Colonic mucosa (tissue), 4 donors: ENCODE results near the gene SETDB1. TPM values are rescaled to one million over a fixed set of nuclear protein-coding genes. Genes with fewer than 3 reads are reported as not detected.

ENCODE experiments used
- DNase-seq: peaks from one replicate; pipeline ENCODE4 v3.0.0-alpha.2; 2020
- H3K27ac ChIP-seq: fragments of 200-600 bp; one replicate; pipeline ENCODE4 v1.8.0; 2021
- H3K27me3 ChIP-seq: fragments of 200-600 bp; one replicate; pipeline ENCODE4 v1.8.0; 2021
- H3K36me3 ChIP-seq: fragments of 200-600 bp; one replicate; pipeline ENCODE4 v1.8.0; 2021
- H3K4me1 ChIP-seq: fragments of 200-600 bp; one replicate; pipeline ENCODE4 v1.8.0; 2021; ENCODE audit warnings: mild to moderate bottlenecking
- H3K4me3 ChIP-seq: fragments of 200-600 bp; one replicate; pipeline ENCODE4 v1.8.0; 2021
- H3K9ac ChIP-seq, 2 donors: one replicate each; pipeline ENCODE4 v1.7.0; 2013; ENCODE audit warnings: control low read depth in 2 of 2, low read depth in 2 of 2, low read length in 2 of 2
- H3K9me3 ChIP-seq: fragments of 200-600 bp; one replicate; pipeline ENCODE4 v1.8.0; 2021
- intact Hi-C: fragments of 100-400 bp; cut with DNase I; formaldehyde crosslinking; loops from one replicate; pipeline ENCODE4 v1.14.1; 2022
- total RNA-seq, 2 donors: library from RNA; stranded (reverse); fragmentation: NEBNext Ultra II Directional in 1 of 2; extraction: Animal tissue kit (Norgen Biotek cat#: 25700) in 1 of 2; gene quantifications; one replicate each; pipeline ENCODE4 v1.2.1, GENCODE V29; 2021
- TF ChIP-seq, protein P1 (sequence below): fragments of 200-600 bp; IDR thresholded peaks from one replicate; pipeline ENCODE4 v1.8.0; 2022; ENCODE audit warnings: antibody characterized with exemption, mild to moderate bottlenecking
- donor health status: healthy.
- donor health status: DM: no; HTN: no; CAD: no.
- donor health status: DM: no; HTN: no; CAD: no.

The SETDB1 gene
- total RNA-seq, 2 donors from 2014 or later, result 28.2 to 32.8 TPM

DNA sequence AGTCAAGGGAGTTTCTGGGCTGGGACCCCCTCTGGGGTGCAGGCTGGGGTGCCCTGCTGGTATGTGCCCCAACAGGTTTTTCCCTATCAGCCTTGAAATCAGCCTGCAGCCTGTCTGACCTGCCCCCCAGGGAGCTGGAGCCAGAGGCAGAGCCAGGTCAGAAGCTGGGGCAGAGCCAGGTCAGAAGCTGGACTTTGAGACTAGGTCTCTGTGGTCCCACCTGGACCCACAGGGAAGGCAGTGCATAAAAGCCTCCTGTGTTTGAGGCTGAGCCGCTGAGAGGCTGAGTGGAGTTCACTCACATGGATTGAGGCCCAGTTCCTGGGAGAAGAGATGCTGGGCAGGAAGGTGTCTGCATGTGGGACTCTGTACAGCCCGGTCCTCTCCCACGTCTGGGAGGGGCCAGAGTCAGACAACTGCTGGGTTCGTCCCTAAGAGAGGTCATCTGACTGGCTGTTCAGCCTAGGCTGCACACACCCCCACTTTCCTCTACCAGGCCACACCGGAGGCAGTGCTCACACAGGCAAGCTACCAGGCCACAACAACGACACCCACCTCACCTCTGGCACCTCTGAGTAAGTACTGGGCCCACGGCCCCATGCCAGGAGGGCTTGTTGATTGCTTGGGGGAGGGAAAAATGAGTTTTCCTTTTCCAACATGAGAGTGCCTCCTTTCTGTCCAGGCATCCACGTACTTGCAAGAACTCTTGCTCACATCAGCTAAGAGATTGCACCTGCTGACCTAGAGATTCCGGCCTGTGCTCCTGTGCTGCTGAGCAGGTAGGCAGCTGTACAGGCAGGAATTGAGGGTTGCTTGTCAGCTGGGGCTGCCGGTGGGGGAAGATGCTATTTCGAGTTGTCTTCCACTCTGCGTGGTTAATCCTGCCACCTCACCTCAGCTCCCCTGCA is 55.9 kb downstream of the SETDB1 start, which contains the start of gene ANXA9:
Gene ANXA9 (plus strand): TSS at position 488 of the 908 bp plus-strand sequence. CDS start 814 bp downstream, outside the sequence.
- no peak within 1 kb of the TSS for H3K9ac ChIP-seq
- H3K9me3 ChIP-seq, result no peaks in the 10 kb centered on the region
- H3K36me3 ChIP-seq, result no peaks in the 10 kb centered on the region
- peak; percentile 62 for DNase-seq
- no peak within 1 kb of the TSS for H3K27ac ChIP-seq
- peaks cover 15% of the 10 kb centered on the region for H3K4me1 ChIP-seq
- intact Hi-C loops, result no loop called here
- H3K4me3 ChIP-seq, result no peak within 1 kb of the TSS
- TF ChIP-seq, protein P1, sequence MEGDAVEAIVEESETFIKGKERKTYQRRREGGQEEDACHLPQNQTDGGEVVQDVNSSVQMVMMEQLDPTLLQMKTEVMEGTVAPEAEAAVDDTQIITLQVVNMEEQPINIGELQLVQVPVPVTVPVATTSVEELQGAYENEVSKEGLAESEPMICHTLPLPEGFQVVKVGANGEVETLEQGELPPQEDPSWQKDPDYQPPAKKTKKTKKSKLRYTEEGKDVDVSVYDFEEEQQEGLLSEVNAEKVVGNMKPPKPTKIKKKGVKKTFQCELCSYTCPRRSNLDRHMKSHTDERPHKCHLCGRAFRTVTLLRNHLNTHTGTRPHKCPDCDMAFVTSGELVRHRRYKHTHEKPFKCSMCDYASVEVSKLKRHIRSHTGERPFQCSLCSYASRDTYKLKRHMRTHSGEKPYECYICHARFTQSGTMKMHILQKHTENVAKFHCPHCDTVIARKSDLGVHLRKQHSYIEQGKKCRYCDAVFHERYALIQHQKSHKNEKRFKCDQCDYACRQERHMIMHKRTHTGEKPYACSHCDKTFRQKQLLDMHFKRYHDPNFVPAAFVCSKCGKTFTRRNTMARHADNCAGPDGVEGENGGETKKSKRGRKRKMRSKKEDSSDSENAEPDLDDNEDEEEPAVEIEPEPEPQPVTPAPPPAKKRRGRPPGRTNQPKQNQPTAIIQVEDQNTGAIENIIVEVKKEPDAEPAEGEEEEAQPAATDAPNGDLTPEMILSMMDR, result no peak
- H3K27me3 ChIP-seq, result no peaks in the 10 kb centered on the region

DNA sequence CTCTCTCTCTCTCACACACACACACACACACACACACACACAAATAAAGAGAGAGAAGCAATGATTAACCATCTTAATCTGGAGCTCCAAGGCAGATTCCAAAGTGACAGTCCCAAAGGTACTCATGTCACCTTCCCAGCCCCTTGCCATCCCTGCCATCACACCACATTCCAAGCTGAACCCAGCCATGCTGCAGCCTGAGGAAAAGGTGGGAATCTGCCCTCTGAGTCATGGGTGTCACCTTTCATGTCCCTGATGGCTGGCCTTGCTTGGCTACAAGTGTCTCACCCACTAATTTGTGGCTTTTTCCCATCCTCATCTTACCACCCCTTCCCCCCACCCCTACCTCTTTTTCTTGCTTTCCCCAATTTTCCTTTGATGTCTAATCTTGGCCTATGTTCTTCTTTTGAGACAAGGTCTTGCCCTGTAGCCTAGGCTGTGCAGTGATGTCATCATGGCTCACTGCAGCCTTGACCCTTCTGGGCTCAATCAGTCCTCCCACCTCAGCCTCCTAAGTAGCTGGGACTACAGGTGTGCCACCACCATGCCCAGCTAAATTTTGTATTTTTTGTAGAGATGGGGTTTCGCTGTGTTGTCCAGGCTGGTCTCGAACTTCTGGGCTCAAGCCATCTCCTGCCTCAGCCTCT is 59.1 kb downstream of the SETDB1 start:
- Histone ChIP-seq H3K27ac (no peak overlapping the region), H3K9ac (no peak overlapping the region), H3K27me3 (no peaks in the 10 kb centered on the region), H3K4me1 (peaks cover 5% of the 10 kb centered on the region), H3K4me3 (no peak overlapping the region), H3K9me3 (no peaks in the 10 kb centered on the region), H3K36me3 (no peaks in the 10 kb centered on the region)
- TF ChIP-seq, protein P1, result no peak
- no peak for DNase-seq
- intact Hi-C loops, result no loop called here

DNA sequence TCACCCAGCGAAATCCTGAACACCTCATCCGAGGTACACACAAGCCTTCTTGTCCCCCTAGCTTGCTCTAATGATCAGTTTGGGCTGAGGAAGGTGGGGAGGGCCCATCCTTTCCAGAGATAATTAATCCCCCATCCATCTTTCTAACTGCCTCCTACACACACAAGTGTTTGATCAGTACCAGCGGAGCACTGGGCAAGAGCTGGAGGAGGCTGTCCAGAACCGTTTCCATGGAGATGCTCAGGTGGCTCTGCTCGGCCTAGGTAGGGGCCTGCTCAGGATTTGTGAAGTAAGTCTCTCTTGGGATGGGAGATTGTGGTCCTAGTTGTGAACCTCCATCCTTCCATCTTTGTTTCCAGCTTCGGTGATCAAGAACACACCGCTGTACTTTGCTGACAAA is 61.8 kb downstream of the SETDB1 start:
- Histone ChIP-seq H3K36me3 (no peaks in the 10 kb centered on the region), H3K27ac (no peak overlapping the region), H3K9me3 (no peaks in the 10 kb centered on the region), H3K4me3 (no peak overlapping the region), H3K9ac (no peak overlapping the region), H3K27me3 (no peaks in the 10 kb centered on the region), H3K4me1 (no peaks in the 10 kb centered on the region)
- TF ChIP-seq, protein P1, result no peak
- intact Hi-C loops, result no loop called here
- DNase-seq, result no peak

DNA sequence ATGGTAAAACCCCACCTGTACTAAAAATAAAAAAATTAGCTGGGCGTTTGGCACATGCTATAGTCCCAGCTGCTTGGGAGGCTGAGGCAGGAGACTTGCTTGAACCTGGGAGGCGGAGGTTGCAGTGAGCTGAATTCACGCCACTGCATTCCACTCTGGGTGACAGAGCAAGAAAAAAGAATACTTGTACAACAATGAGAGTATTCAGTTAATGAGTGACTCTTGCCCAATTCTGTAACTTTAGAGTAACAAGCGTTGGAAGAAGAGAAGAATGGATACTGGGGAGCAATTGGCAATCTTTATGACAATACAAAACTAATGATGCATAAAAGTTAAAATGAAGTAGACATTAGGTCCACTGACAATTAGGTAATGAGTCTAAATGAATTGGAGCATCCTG is 66.5 kb downstream of the SETDB1 start:
- intact Hi-C loops, result loop anchor here (10.0 kb wide), 1 partner anchor 168 kb away; no protein-coding TSS in a partner anchor
- TF ChIP-seq, protein P1, result no peak

DNA sequence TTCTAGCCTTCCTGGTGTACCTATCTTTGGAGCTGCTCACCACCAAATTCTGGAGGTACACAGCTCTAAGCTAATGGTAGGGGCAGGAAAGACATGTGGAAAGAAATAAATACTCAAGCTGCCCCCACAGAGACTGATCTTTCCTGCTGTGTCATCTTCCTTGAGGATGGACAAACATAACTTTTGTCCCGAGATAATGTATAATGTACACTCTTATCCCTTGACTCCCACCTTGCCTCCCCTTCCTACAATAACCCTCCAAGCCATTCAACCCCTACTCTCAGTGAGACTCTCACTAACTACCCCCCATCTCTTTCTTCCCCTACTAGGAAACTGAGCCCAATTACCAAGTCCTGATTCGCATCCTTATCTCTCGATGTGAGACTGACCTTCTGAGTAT is 68.1 kb downstream of the SETDB1 start:
- no peak overlapping the region for H3K9ac ChIP-seq
- H3K4me1 ChIP-seq, result no peaks in the 10 kb centered on the region
- TF ChIP-seq, protein P1, result no peak
- no peaks in the 10 kb centered on the region for H3K27me3 ChIP-seq
- intact Hi-C loops, result loop anchor here (10.0 kb wide), 1 partner anchor 169 kb away; no protein-coding TSS in a partner anchor
- H3K9me3 ChIP-seq, result no peaks in the 10 kb centered on the region
- no peaks in the 10 kb centered on the region for H3K36me3 ChIP-seq
- no peak overlapping the region for H3K27ac ChIP-seq
- H3K4me3 ChIP-seq, result no peak overlapping the region
- no peak for DNase-seq

More for the DNA sequence above, 66.5 kb downstream of the SETDB1 start:
- Histone ChIP-seq H3K4me3 (no peak overlapping the region), H3K4me1 (no peaks in the 10 kb centered on the region), H3K9ac (no peak overlapping the region), H3K27ac (no peak overlapping the region), H3K36me3 (no peaks in the 10 kb centered on the region), H3K27me3 (no peaks in the 10 kb centered on the region), H3K9me3 (no peaks in the 10 kb centered on the region)
- no peak for DNase-seq
